ENCODE data around the gene TXNL4A. TPM values are rescaled to one million over a fixed set of nuclear protein-coding genes. Genes with fewer than 3 reads are reported as not detected.

The TXNL4A gene
- total and polyA plus RNA-seq, 2 donors (not counting 1 experiment from before 2014, with no cell fraction given), result 38.9 to 67.8 TPM

DNA sequence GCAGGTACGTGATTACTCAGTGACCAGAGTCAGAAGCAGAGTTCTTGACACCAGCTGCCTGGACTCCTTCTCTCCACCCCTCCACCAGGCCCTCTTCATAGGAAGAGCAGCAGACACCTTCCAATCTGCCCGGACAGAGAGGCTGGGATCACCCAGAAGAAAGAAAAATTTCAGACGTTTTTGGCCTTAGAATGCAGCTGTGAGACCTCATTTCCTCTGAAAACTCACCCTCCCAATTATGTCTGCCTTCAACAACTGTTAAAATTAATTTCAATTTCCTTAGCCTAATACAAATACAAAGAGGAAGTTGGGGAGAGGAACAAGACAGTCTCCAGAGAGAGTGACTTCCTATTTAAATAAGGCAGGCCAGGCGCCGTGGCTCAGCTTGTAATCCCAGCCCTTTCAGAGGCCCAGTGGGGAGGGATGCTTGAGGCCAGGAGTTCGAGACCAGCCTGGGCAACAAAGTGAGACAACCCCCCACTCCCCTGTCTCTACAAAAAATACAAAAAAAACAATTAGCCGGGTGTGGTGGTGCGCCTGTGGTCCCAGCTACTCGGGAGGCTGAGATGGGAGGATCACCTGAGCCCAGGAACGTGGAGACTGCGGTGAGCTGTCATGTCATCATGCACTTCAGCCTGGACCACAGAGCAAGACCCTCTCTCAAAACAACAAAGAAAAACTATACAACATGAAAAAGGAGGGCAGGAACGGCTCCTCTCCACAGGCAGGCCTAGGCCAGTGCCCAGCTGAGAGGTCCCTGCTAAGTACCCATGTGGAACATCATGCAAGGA, 38.5 kb downstream of the TXNL4A start:
- H3K9me3 ChIP-seq (ENCODE audit: control extremely low read depth in 1 of 3, control insufficient read depth in 2 of 3, insufficient read depth in 1 of 3, low read length in 2 of 3), result no peaks in the 10 kb centered on the region
- ATAC-seq (ENCODE audit: low read depth) (peak; percentile 44), DNase-seq (peak; percentile 79)
- Mint-ChIP-seq H3K4me3 (peak overlapping the region; percentile 92), H3K9me3 (ENCODE audit: insufficient read depth) (no peaks in the 10 kb centered on the region), H3K27ac (peak overlapping the region; percentile 84), H3K4me1 (peaks cover 49% of the 10 kb centered on the region), H3K27me3 (no peaks in the 10 kb centered on the region)
- H3K27ac ChIP-seq (ENCODE audit: low read length in 2 of 2), result peak overlapping the region; percentile 54 to 83
- peak overlapping the region; percentile 83 for H3K9ac ChIP-seq (ENCODE audit: low read length)
- peaks cover 50% of the 10 kb centered on the region for H4K20me1 ChIP-seq (ENCODE audit: control insufficient read depth, insufficient read depth, low read length, poor library complexity, severe bottlenecking)
- H3K79me2 ChIP-seq (ENCODE audit: control insufficient read depth, insufficient read depth, low read length), result peaks cover 63% of the 10 kb centered on the region
- intact Hi-C loops (cut with micrococcal nuclease), result loop anchor here (5.0 kb wide), 1 partner anchor 197 kb away; no protein-coding TSS in a partner anchor
- CTCF ChIA-PET, result interaction anchor here (0.6 kb wide), 1 partner anchor 11 kb away, joined by 3 read pairs; no protein-coding TSS in a partner anchor
- H3K4me3 ChIP-seq (ENCODE audit: control extremely low read depth in 1 of 5, extremely low read depth in 1 of 5, insufficient read depth in 1 of 5, low read depth in 2 of 5, low read length in 4 of 5), result peak overlapping the region; percentile 56 to 73 (median 70)
- peaks cover 27 to 48% of the 10 kb centered on the region in 2 donors for H3K4me1 ChIP-seq (ENCODE audit: control insufficient read depth in 2 of 2, insufficient read depth in 2 of 2, low read length in 2 of 2)
- no peak overlapping the region for H2AFZ ChIP-seq (ENCODE audit: insufficient read depth, low read depth, low read length, poor library complexity, severe bottlenecking)
- no peaks in the 10 kb centered on the region for H3K27me3 ChIP-seq (replicated peaks in 1 of 4; ENCODE audit: control extremely low read depth in 1 of 4, control insufficient read depth in 3 of 4, insufficient read depth in 4 of 4, low read length in 3 of 4)
- WGBS (ENCODE audit: insufficient coverage), result 28% methylated on average over 9 of the region's 12 CpGs
- H3K4me2 ChIP-seq (replicated peaks; ENCODE audit: low read depth, low read length, poor library complexity, severe bottlenecking), result peak overlapping the region; percentile 100
- H3K36me3 ChIP-seq (replicated peaks in 1 of 2; ENCODE audit: control extremely low read depth in 1 of 2, control insufficient read depth in 1 of 2, extremely low read depth in 1 of 2, insufficient read depth in 2 of 2, low read length in 1 of 2), result peaks cover 0 to 19% of the 10 kb centered on the region in 2 experiments
- TF ChIP-seq, protein P1, sequence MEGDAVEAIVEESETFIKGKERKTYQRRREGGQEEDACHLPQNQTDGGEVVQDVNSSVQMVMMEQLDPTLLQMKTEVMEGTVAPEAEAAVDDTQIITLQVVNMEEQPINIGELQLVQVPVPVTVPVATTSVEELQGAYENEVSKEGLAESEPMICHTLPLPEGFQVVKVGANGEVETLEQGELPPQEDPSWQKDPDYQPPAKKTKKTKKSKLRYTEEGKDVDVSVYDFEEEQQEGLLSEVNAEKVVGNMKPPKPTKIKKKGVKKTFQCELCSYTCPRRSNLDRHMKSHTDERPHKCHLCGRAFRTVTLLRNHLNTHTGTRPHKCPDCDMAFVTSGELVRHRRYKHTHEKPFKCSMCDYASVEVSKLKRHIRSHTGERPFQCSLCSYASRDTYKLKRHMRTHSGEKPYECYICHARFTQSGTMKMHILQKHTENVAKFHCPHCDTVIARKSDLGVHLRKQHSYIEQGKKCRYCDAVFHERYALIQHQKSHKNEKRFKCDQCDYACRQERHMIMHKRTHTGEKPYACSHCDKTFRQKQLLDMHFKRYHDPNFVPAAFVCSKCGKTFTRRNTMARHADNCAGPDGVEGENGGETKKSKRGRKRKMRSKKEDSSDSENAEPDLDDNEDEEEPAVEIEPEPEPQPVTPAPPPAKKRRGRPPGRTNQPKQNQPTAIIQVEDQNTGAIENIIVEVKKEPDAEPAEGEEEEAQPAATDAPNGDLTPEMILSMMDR (IDR thresholded peaks at IDR 0.05), result no peak
- TF ChIP-seq EZH2 (IDR thresholded peaks at IDR 0.05; ENCODE audit: borderline replicate concordance, insufficient read depth, low read depth, low read length, poor library complexity, severe bottlenecking), result no peak
- POLR2A ChIA-PET, result interaction anchor here (0.6 to 2.0 kb wide), 2 partner anchors 72 to 84 kb away, joined by 3 to 11 read pairs; partner anchors contain the start of gene RBFA

Data from B cell (primary cell).